Kasumi-1 (cell line): ENCODE data around the gene DHX15.

ENCODE experiments used
- DNase-seq, 2 experiments: peaks; one replicate each; lab custom pipeline; 2025; lab: John Stamatoyannopoulos, UW

The DHX15 gene

GRCh38 chr4:24582235-24582832, 2.0 kb downstream of the DHX15 start:
- DNase-seq: no peak

DNA sequence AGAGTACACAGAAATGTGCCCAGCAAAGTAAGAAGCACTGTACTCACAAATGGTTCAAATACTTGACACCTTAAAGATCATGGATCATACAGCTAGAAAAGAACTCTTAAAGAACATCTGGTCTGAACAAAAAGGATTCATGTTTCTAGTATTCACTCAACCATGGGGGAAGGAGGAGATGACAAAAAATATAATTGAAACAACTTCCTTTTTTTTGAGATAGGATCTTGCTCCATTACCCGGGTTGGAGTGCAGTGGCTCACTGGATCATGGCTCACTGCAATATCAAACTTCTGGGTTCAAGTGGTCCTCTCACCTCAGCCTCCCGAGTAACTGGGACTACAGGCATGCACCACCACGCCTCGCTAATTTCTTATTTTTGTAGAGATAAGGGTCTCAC, 6.0 kb downstream of the DHX15 start:
- DNase-seq: peak; percentile 42 to 57

- no peak for DNase-seq
Measured at GRCh38 chr4:24576276-24576675, 8.1 kb downstream of the DHX15 start.

DNA sequence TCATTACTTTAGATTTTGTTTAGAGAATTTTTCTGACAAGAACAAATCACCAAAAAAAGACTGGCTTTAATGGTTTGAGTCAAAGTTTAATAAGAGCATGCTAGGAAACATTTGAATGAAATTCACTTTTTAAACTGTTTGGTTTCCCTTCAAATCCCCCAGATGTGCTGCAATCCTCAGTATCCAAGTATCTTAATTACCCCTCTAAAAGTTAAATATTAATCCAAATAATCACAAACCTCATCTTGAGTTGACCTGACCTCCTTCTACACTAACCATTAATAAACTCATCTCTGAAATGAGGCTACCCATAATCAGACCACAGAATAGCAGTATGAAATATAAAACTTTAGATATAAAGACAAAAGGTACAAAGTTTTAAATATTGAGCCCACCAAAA, 10.1 kb downstream of the DHX15 start:
- DNase-seq: no peak

- DNase-seq: no peak
Measured at GRCh38 chr4:24573582-24573981, 10.8 kb downstream of the DHX15 start.

GRCh38 chr4:24570574-24571236, 13.6 kb downstream of the DHX15 start:
- no peak for DNase-seq

DNA sequence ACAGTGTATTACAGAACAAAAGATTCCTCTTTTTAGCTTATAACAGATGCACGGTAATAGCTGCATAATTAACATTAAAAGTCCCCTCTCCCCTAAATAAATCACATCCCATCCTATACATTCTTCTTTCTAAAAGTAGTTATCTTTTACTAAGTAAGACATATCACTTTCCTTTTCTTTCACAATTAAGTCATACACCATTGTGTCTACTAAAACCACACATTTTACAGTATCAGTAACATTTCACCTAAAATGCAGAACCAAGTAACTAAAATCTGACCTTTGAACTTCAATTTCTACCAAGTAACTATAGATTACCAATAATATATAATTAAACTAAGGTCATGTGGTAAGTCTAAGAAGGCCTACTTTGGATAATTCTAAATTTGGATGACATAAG, 14.2 kb downstream of the DHX15 start:
- no peak for DNase-seq

DNA sequence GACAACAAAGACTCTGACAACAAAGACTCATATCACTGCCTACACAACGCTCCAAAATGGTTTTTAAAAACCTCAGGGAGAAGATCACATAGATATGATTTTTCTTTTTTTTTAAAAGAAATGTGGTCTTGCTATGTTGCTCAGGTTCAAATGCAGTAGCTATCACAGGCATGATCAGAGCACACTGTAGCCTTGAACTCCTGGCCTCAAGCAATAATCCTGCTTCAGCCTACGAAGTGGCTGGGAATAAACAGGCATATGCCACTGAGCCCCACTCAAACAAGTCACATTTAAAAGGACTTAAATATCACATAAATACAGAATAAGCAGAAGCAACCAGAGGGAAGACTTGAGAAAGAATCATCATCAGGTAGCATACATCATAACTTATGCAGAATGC, 14.7 kb downstream of the DHX15 start:
- DNase-seq: no peak

- no peak for DNase-seq
Measured at GRCh38 chr4:24568425-24568824, 15.9 kb downstream of the DHX15 start.

- DNase-seq: no peak
Measured at GRCh38 chr4:24565054-24565453, 19.3 kb downstream of the DHX15 start.

DNA sequence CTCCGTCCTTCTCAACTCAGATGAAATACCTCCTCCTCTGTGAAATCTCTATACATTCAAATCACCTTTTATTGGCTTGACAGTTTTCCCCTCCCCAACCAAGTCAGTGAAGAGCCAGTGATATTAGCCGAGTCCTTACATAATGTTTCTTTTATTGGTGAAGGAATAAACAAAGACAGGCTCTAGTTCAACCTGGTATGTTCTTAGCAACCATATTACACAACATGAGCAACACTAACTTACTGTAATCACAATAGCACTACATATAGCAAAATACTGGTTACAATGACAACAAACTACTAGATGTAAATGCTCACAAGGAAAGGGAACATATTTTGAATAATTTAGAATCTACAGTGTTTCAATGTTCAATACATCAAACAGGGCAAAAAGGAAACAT, 19.9 kb downstream of the DHX15 start:
- no peak for DNase-seq

DNA sequence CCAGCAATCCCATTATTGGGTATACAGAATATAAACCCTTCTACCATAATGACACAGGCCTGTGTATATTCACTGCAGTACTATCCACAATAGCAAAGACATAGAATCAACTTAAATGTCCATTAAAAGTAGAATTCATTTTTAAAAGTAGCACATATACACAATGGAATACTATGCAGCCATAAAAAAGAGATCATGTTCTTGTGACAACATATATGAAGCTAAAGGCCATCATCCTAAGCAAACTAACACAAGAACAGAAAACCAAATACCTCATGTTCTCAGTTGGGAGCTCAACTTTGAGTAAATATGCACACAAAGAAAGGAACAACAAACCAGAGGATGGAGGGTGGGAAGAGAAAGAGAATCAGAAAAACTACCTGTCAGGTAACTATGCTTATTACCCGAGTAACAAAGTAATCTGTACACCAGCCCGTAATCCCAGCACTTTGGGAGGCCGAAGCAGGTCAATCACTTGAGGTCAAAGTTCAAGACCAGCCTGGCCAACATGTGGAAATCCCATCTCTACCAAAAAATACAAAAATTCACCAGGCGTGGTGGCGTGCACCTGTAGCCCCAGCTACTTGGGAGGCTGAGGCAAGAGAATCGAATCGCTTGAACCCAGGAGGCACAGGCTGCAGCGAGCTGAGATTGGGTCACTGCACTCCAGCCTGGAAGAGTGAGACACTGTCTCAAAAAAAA, 22.8 kb downstream of the DHX15 start:
- DNase-seq: no peak

DNA sequence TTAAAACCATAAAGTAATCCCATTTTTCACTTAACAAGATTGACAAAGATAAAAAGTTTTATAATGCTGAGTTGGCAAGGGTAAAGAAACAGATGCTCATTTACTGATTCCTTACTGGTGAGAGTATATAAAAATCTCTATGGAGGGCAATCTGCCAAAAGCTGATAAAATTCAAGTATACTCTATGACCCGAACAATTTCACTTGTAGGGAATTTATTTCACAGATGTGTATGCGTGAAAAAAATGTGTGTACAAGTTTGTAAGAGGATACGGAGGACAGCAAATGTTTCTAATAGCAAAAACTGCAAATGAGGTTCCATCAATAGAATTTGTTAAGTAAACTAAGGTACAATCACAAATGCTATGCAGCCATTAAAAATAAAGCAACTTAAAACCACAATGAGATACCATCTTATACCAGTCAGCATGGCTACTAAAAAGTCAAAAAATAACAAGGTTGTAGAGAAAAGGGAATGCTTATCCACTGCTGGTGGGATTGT, 23.4 kb downstream of the DHX15 start:
- no peak for DNase-seq

DNA sequence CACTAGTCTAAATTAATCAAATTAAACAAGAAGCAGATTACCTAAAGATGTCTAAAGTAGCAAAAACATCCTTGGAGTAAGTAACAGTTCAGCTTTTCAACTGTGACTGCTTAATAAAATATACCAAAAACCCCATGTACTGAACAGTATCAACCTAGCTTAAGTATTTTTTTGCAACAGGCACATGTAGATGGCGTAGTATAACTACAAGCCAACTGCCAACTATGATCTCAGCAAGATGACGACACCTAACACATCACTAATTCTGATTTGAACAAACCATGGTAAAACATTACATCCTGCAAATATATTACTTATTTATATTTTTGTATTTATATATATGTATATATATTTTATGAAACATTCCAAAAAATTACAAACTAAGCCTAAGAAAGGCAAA, 24.5 kb downstream of the DHX15 start:
- no peak for DNase-seq

- no peak for DNase-seq
Measured at GRCh38 chr4:24559032-24559821, 25.1 kb downstream of the DHX15 start.

- DNase-seq: peak; percentile 31 to 61
Measured at GRCh38 chr4:24557026-24558025, 27.0 kb downstream of the DHX15 start.

DNA sequence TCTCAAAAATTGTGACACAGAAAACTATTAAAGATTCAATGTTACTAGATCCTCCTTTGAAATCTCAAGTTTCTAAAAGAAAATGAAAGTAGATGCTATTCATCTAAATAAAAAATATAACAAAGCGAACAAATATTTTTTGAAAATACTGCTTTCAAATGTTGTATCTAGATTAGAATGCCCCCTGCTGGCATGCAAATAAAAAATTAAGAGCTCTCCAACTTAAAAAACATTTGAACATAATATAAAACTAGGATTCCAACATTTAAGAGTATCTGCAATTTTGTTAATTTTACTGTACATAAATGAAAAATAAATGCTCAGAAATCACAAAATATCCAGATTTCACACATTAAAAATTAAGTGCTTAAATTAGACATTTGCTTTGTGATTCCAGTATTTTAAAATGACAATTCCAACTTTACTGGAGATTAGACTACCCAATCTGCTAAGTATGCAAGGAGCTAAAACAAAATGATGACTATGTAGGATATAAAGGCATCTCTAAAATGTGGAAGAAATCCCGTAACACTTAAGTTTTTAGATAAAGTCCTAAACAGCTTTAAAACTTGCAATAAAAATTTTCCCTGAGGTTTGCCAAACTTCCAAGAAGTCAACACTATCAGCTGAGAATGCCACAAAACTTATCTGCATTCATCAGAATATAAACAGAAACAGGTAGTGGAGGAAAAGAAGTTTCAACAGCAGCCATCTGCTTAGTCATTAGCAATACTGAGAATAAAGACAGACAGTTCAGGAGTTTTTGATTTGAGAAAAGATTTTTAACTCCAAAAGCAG, 32.7 kb downstream of the DHX15 start:
- peak; percentile 28 to 57 for DNase-seq

GRCh38 chr4:24550441-24551175, 33.7 kb downstream of the DHX15 start:
- no peak for DNase-seq

GRCh38 chr4:24547979-24548378, 36.4 kb downstream of the DHX15 start:
- no peak for DNase-seq
